OCI-LY1 (cell line): ENCODE results near the gene LRP1-AS.

Experiments
- CTCF ChIP-seq: fragments of 200-600 bp; sonication (generic), shearing (Covaris generic); IDR thresholded peaks from 2 replicates; pipeline ENCODE4 v1.5.1; 2017; ENCODE audit warnings: mild to moderate bottlenecking, antibody characterized with exemption, low read length, moderate library complexity, mixed read lengths
- EZH2 ChIP-seq: fragments of 200-600 bp; sonication (generic), shearing (Covaris generic); IDR thresholded peaks from 2 replicates; pipeline ENCODE4 v1.8.0; 2017; ENCODE audit warnings: borderline replicate concordance, mixed run types, mild to moderate bottlenecking, antibody characterized with exemption, low read length, moderate library complexity, mixed read lengths

GRCh38 chr12:57146092-57146491, 1.3 kb downstream of the LRP1-AS start:
- TF ChIP-seq CTCF (no peak), EZH2 (no peak)
